RKO (cell line): Measurements from ENCODE around the gene INSC.

Source experiments
- DNase-seq: peaks from one replicate; pipeline ENCODE4 v3.0.0-alpha.2; 2016; ENCODE audit warnings: low spot score

The INSC gene

DNA sequence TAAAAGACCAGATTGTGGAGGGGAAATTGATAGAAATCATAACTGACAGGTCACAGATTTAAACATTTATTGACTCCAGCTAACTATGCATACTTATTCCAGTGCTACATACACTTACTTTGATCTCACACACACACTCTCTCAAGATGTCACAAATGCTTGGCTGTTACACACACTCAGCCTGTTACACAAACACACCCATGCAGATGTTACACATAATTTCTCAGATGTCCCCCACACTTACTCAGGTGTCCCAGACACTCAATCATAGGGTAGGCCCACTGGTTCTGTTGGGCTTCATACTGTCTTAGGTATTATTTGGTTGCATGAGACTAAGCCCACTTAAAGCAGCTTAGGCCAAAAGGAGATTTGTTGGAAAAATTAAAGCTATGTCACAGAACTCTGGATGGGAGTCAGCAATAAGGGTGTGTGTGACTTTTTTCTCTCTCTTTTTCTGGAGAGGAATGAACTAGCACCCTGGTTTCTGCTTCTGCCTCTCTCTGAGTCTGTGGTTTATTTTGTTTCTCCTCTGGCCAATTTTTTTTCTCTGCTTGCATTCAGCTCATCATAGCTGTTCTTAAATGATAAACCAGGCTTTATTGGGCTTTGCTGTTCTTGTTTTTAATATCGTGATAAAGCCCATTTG, 179.4 kb downstream of the INSC start:
- DNase-seq, result no peak

DNA sequence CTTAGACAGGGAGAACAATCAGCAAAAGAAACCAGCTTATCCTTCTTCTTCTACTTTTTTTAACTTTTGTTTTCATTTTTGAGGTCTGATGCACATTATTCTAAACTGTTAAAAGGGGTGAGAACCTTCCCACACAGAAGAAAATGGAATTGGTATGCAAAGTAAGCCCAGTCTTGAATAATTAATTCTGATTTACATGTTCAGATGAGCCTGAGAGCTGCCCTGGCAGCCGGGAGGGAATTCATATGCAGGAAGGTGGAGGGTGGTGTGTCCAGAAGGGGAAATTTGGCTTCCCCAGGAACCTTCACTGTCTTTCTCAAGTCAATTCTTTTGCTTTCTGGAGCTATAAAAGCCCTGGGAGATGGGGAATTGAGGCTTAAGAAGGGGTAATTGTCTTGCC, 181.0 kb downstream of the INSC start:
- no peak for DNase-seq
